ENCODE results near the gene GNG7. TPM values are rescaled to one million over a fixed set of nuclear protein-coding genes. Genes with fewer than 3 reads are reported as not detected.

Gene GNG7
- total RNA-seq, 1 experiment from 2014 or later = 7.7 TPM

- no peak overlapping the region for H3K14ac ChIP-seq (ENCODE audit: insufficient read depth, low read length)
- peaks cover 5% of the 10 kb centered on the region for H3K27me3 Mint-ChIP-seq (ENCODE audit: low read depth)
- H4K20me1 ChIP-seq (ENCODE audit: control insufficient read depth, insufficient read depth, insufficient read length) = no peaks in the 10 kb centered on the region
- no peaks in the 10 kb centered on the region for H3K79me1 ChIP-seq (ENCODE audit: insufficient read depth, low read depth, low read length, poor library complexity, severe bottlenecking)
- H3K27ac ChIP-seq (ENCODE audit: insufficient read length, low read depth, low read length) = no peak overlapping the region
- no peaks in the 10 kb centered on the region for H3K79me2 ChIP-seq (ENCODE audit: insufficient read depth, low read length)
- no peak overlapping the region for H4K8ac ChIP-seq (replicated peaks; ENCODE audit: insufficient read length, low read depth, low read length)
- no CpG with 5 or more reads among the region's 11 CpGs for WGBS (ENCODE audit: extremely low coverage, insufficient read length, low lambda C conversion rate)
- no peaks in the 10 kb centered on the region for H3K4me1 Mint-ChIP-seq
- no peak for TF ChIP-seq CTCF (conservative IDR thresholded peaks at IDR 0.05)
- no peak overlapping the region for H3T11ph ChIP-seq (ENCODE audit: low read length)
- H3K4me2 ChIP-seq (ENCODE audit: insufficient read depth, insufficient read length, low read length) = no peak overlapping the region
- no peak overlapping the region for H3K56ac ChIP-seq (ENCODE audit: insufficient read length, low read depth, low read length)
- H3K18ac ChIP-seq (ENCODE audit: insufficient read length, low read depth, low read length) = no peak overlapping the region
- no peak overlapping the region for H3K9ac ChIP-seq (ENCODE audit: extremely low read depth, insufficient read length, low read length)
- H2BK15ac ChIP-seq (ENCODE audit: low read depth, low read length) = no peak overlapping the region
- H3K9me3 ChIP-seq (ENCODE audit: control insufficient read depth, low read depth, low read length) = peaks cover 5% of the 10 kb centered on the region
- DNase-seq = no peak
- H3K4ac ChIP-seq (ENCODE audit: low read depth, low read length) = no peak overlapping the region
- H3K4me3 Mint-ChIP-seq = no peak overlapping the region; a peak in 1 of 5 replicates
- no peaks in the 10 kb centered on the region for H3K23me2 ChIP-seq (ENCODE audit: insufficient read length, low read depth, low read length, poor library complexity, severe bottlenecking)
- peaks cover 2 to 11% (median 5%) of the 10 kb centered on the region in 3 experiments; a peak in 5 of 7 replicates for H3K36me3 Mint-ChIP-seq (ENCODE audit: insufficient read depth in 1 of 3, low read depth in 3 of 3)
- no peak overlapping the region for H2BK12ac ChIP-seq (ENCODE audit: insufficient read length, low read depth, low read length)
- H3K27me3 ChIP-seq (ENCODE audit: insufficient read depth, low read length) = no peaks in the 10 kb centered on the region
- H3K27ac Mint-ChIP-seq = no peak overlapping the region
- H4K5ac ChIP-seq (ENCODE audit: insufficient read length, low read depth, low read length) = no peak overlapping the region
- no peaks in the 10 kb centered on the region for H3K4me1 ChIP-seq (ENCODE audit: insufficient read depth, low read length)
- no peak overlapping the region for H2BK20ac ChIP-seq (ENCODE audit: low read depth, low read length, poor library complexity, severe bottlenecking)
- no peak overlapping the region for H2AK5ac ChIP-seq (ENCODE audit: insufficient read length, low read length)
- no peak overlapping the region for H2AFZ ChIP-seq (ENCODE audit: low read length)
- no peak overlapping the region for H3K23ac ChIP-seq (ENCODE audit: insufficient read length, low read depth, low read length)
- H2BK120ac ChIP-seq (ENCODE audit: low read depth, low read length, poor library complexity, severe bottlenecking) = no peak overlapping the region
- H3K9me3 Mint-ChIP-seq = peaks cover 19 to 22% of the 10 kb centered on the region in 2 experiments
- no peak overlapping the region for H4K91ac ChIP-seq (ENCODE audit: insufficient read length, low read depth, low read length)
- no peak overlapping the region for H2BK5ac ChIP-seq (ENCODE audit: insufficient read length, low read length)
Observed at GRCh38 chr19:2665103-2665502, 37.4 kb downstream of the GNG7 start.
